Loucy (cell line): ENCODE data around the gene LTBP2.

ENCODE experiments used
- H2AFZ ChIP-seq: fragments of 200-600 bp; sonication (generic); 2 replicates; pipeline ENCODE4 v1.6.0; 2016; ENCODE audit warnings: antibody characterized with exemption, mild to moderate bottlenecking, low read length, moderate library complexity
- H3F3A ChIP-seq: fragments of 200-600 bp; 2 replicates; pipeline ENCODE4 v1.6.0; 2016; ENCODE audit warnings: antibody characterized with exemption, low read depth, mild to moderate bottlenecking
- H3K27me3 ChIP-seq: fragments of 200-600 bp; sonication (generic); 2 replicates; pipeline ENCODE4 v1.6.1; 2014; ENCODE audit warnings: low read length, mild to moderate bottlenecking; ENCODE audit not compliant: insufficient read depth, poor library complexity, severe bottlenecking
- H3K36me3 ChIP-seq: fragments of 200-600 bp; sonication (generic); 2 replicates; pipeline ENCODE4 v1.6.1; 2016; ENCODE audit warnings: low read length; ENCODE audit not compliant: insufficient read depth
- H3K4me1 ChIP-seq: fragments of 200-600 bp; sonication (generic); 2 replicates; pipeline ENCODE4 v1.5.1; 2014; ENCODE audit warnings: low read length, mild to moderate bottlenecking; ENCODE audit not compliant: insufficient read depth, poor library complexity, severe bottlenecking
- H3K4me2 ChIP-seq: fragments of 200-600 bp; sonication (generic); 2 replicates; pipeline ENCODE4 v1.6.0; 2014; ENCODE audit warnings: antibody characterized with exemption, low read length, low read depth, mild to moderate bottlenecking; ENCODE audit not compliant: poor library complexity, severe bottlenecking
- H3K4me3 ChIP-seq: fragments of 200-600 bp; sonication (generic); 2 replicates; pipeline ENCODE4 v1.5.1; 2014; ENCODE audit warnings: low read length, mild to moderate bottlenecking, mixed read lengths; ENCODE audit not compliant: poor library complexity, severe bottlenecking
- H3K79me2 ChIP-seq: fragments of 200-600 bp; sonication (generic); 2 replicates; pipeline ENCODE4 v1.6.1; 2014; ENCODE audit warnings: low read length; ENCODE audit not compliant: insufficient read depth
- H3K9ac ChIP-seq: fragments of 200-600 bp; sonication (generic); 2 replicates; pipeline ENCODE4 v1.6.0; 2014; ENCODE audit warnings: mild to moderate bottlenecking, low read depth, low read length, moderate library complexity; ENCODE audit not compliant: poor library complexity, severe bottlenecking
- H3K9me2 ChIP-seq: fragments of 200-600 bp; sonication (generic); replicated peaks from 2 replicates; pipeline ENCODE4 v1.6.1; 2016; ENCODE audit warnings: low read depth, low read length, mixed read lengths
- H3K9me3 ChIP-seq: fragments of 200-600 bp; sonication (generic); 2 replicates; pipeline ENCODE4 v1.6.1; 2014; ENCODE audit warnings: mild to moderate bottlenecking, antibody characterized with exemption, low read length, low read depth; ENCODE audit not compliant: insufficient read depth
- H4K20me1 ChIP-seq: fragments of 200-600 bp; sonication (generic); 2 replicates; pipeline ENCODE4 v1.6.0; 2014; ENCODE audit warnings: antibody characterized with exemption, low read length, mild to moderate bottlenecking; ENCODE audit not compliant: insufficient read depth, poor library complexity, severe bottlenecking
- EZH2phosphoT487 ChIP-seq: fragments of 200-600 bp; IDR thresholded peaks from 2 replicates; pipeline ENCODE4 v1.6.1; 2018; ENCODE audit warnings: antibody characterized with exemption, mild to moderate bottlenecking, moderate library complexity, borderline replicate concordance
- TF ChIP-seq, protein P1 (sequence below): fragments of 200-600 bp; sonication (generic); conservative IDR thresholded peaks from 2 replicates; pipeline ENCODE4 v1.5.1; 2014; ENCODE audit warnings: mild to moderate bottlenecking, antibody characterized with exemption, low read length

LTBP2 gene

GRCh38 chr14:74464785-74465184 lies 147.3 kb downstream of the LTBP2 start:
- no peaks in the 10 kb centered on the region for H3K36me3 ChIP-seq
- H3K4me1 ChIP-seq: no peaks in the 10 kb centered on the region
- H3F3A ChIP-seq: no peaks in the 10 kb centered on the region
- no peaks in the 10 kb centered on the region for H3K27me3 ChIP-seq
- H3K4me2 ChIP-seq: no peak overlapping the region
- H2AFZ ChIP-seq: no peak overlapping the region
- no peaks in the 10 kb centered on the region for H3K79me2 ChIP-seq
- no peaks in the 10 kb centered on the region for H3K9me3 ChIP-seq
- TF ChIP-seq, protein P1, sequence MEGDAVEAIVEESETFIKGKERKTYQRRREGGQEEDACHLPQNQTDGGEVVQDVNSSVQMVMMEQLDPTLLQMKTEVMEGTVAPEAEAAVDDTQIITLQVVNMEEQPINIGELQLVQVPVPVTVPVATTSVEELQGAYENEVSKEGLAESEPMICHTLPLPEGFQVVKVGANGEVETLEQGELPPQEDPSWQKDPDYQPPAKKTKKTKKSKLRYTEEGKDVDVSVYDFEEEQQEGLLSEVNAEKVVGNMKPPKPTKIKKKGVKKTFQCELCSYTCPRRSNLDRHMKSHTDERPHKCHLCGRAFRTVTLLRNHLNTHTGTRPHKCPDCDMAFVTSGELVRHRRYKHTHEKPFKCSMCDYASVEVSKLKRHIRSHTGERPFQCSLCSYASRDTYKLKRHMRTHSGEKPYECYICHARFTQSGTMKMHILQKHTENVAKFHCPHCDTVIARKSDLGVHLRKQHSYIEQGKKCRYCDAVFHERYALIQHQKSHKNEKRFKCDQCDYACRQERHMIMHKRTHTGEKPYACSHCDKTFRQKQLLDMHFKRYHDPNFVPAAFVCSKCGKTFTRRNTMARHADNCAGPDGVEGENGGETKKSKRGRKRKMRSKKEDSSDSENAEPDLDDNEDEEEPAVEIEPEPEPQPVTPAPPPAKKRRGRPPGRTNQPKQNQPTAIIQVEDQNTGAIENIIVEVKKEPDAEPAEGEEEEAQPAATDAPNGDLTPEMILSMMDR: no peak
- no peak for TF ChIP-seq EZH2phosphoT487
- no peaks in the 10 kb centered on the region for H3K9me2 ChIP-seq
- no peak overlapping the region for H3K4me3 ChIP-seq
- no peak overlapping the region for H3K9ac ChIP-seq
- H4K20me1 ChIP-seq: no peaks in the 10 kb centered on the region

GRCh38 chr14:74463697-74464096 lies 148.3 kb downstream of the LTBP2 start:
- Histone ChIP-seq H3K36me3 (no peaks in the 10 kb centered on the region), H3F3A (no peaks in the 10 kb centered on the region), H3K4me2 (no peak overlapping the region), H3K79me2 (no peaks in the 10 kb centered on the region), H3K9me3 (no peaks in the 10 kb centered on the region), H3K9me2 (no peaks in the 10 kb centered on the region), H3K9ac (no peak overlapping the region), H2AFZ (no peak overlapping the region), H4K20me1 (no peaks in the 10 kb centered on the region), H3K4me3 (no peak overlapping the region), H3K4me1 (no peaks in the 10 kb centered on the region), H3K27me3 (no peaks in the 10 kb centered on the region)
- no peak for TF ChIP-seq EZH2phosphoT487
- TF ChIP-seq, protein P1: no peak

GRCh38 chr14:74462993-74463392 lies 149.0 kb downstream of the LTBP2 start:
- TF ChIP-seq, protein P1: no peak
- no peak for TF ChIP-seq EZH2phosphoT487
- H3K9me3 ChIP-seq: no peaks in the 10 kb centered on the region
- no peak overlapping the region for H2AFZ ChIP-seq
- H3K4me3 ChIP-seq: no peak overlapping the region
- no peaks in the 10 kb centered on the region for H4K20me1 ChIP-seq
- H3K36me3 ChIP-seq: no peaks in the 10 kb centered on the region
- H3K4me2 ChIP-seq: no peak overlapping the region
- H3K9me2 ChIP-seq: no peaks in the 10 kb centered on the region
- no peak overlapping the region for H3K9ac ChIP-seq
- H3K4me1 ChIP-seq: no peaks in the 10 kb centered on the region
- H3F3A ChIP-seq: no peaks in the 10 kb centered on the region
- no peaks in the 10 kb centered on the region for H3K79me2 ChIP-seq
- H3K27me3 ChIP-seq: no peaks in the 10 kb centered on the region
